GM12874 (cell line): ENCODE measurements around the gene NBAS.

Experiments
- TF ChIP-seq, protein P1 (sequence below): IDR thresholded peaks from 2 replicates; pipeline ENCODE4 v1.5.1; 2011; ENCODE audit warnings: low read depth, mild to moderate bottlenecking, control low read depth, low read length, moderate library complexity; ENCODE audit not compliant: insufficient read depth

The NBAS gene

DNA sequence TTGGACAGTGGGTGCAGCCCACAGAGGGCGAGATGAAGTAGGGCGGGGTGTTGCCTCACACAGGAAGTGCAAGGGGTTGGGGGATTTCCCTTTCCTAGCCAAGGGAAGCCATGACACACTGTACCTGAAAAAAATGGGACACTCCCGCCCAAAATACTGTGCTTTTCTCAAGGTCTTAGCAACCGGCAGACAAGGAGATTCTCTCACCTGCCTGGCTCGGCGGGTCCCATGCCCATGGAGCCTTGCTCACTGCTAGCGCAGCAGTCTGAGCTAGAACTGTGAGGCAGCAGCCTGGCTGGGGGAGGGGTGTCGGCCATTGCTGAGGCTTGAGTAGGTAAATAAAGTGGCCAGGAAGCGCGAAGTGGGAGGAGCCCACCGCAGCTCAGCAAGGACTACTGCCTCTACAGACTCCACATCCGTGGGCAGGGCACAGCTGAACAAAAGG is 244.7 kb downstream of the NBAS start:
- TF ChIP-seq, protein P1, sequence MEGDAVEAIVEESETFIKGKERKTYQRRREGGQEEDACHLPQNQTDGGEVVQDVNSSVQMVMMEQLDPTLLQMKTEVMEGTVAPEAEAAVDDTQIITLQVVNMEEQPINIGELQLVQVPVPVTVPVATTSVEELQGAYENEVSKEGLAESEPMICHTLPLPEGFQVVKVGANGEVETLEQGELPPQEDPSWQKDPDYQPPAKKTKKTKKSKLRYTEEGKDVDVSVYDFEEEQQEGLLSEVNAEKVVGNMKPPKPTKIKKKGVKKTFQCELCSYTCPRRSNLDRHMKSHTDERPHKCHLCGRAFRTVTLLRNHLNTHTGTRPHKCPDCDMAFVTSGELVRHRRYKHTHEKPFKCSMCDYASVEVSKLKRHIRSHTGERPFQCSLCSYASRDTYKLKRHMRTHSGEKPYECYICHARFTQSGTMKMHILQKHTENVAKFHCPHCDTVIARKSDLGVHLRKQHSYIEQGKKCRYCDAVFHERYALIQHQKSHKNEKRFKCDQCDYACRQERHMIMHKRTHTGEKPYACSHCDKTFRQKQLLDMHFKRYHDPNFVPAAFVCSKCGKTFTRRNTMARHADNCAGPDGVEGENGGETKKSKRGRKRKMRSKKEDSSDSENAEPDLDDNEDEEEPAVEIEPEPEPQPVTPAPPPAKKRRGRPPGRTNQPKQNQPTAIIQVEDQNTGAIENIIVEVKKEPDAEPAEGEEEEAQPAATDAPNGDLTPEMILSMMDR: no peak

DNA sequence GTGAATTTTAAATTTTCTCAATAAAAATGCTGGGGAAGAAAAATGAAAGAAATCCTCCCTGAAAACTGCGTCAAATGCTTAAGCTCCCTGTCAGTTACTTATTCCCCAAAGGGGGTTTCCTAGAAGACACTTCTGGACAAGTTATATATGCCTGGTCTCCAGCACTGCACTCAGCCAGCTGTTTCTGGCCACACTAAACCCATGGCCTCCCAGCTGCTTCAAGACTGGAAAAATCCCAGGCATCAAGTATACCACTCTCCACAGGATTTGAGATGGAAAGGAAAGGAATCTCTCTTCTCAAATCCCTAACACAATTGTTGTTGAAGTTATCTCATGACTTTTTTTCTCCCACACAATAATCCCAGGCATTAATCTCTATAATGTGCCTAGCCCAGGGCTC is 245.7 kb downstream of the NBAS start:
- TF ChIP-seq, protein P1: no peak

DNA sequence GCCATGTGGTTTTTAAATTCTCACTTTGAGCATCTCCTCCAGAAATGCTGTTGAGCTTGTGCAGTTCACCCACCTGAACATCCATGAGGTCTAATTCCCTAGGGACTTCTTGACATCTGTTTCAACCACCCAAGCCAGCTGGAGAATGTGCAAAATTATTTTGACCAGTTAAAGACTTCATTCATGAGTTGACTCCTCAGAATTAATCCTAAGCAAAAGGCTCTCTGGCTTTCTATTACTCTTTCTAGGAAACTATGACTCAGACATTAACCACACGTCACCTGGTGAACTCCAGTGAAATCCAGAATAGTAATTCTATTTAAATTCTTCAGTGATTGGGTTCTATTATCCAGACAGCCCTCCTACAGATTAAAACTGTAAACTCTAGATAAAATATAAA is 247.5 kb downstream of the NBAS start:
- TF ChIP-seq, protein P1: no peak

DNA sequence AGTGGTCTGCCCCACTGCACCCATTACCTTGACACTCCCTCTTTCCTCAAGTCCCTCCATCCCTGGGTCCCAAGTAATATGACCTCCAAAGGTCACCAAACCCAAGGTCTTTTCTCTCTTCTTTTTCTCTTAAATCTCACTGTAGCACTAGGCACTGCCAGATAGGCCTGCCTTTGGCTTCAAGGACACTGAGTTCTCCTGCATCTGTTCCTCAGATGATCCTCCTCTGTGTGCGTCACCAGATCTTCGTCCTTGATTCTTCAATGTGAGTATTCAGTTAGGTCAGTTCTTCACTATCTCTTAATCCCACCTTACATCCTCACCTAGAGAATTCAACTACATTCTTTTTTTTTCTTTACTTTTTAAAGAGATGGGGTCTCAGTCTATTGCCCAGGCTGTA is 249.2 kb downstream of the NBAS start:
- TF ChIP-seq, protein P1: no peak

DNA sequence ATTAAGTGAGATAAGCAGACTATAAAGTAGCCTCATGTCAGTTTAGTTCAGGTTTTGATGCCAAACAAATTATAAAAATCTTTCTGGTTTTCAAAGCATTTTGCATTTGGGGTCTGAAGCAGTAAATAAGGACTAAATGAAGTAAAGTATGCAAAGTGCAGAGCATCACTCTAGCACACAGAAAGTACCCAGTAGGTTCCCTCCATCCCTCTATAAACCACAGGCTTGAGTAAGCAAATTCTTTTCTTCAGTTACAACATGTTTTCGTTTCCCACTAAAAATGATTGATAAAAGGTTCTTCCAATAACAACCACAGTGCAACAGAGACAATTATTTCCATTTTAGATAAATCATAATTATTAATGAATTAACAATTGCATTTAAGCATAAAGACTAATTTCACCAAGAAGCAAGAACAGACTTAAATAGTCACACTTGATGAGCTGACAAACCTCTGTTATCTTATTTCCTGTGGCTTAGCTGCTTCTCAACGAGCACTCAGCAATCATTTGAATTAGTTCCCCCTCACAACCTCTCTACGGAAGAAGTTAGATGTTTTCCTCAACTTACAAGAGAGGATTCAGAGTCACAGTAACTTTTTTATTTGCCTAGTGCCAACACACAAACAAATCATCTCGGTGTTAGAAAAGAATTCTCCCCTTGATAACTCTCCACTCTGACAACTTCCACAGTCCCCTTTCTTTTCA is 249.8 kb downstream of the NBAS start:
- TF ChIP-seq, protein P1: no peak

DNA sequence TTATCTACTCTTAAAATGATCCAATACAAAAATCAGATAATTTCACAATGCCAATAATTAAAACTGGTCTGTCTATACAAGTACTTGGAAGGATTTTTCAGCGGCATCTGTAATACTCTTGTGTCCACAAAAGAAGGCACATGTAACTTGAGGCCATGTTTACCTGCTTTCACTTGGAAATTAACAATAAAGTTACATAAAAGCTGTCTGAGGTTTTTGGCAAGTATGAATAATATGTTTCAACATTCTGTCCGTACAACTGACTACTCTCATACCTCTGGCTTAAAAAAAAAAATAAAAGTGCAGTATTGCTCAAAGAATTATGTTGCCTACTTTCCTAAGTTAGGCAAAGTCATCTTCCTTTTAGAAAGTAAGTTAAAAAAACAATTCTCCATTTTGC is 253.6 kb downstream of the NBAS start:
- TF ChIP-seq, protein P1: no peak

DNA sequence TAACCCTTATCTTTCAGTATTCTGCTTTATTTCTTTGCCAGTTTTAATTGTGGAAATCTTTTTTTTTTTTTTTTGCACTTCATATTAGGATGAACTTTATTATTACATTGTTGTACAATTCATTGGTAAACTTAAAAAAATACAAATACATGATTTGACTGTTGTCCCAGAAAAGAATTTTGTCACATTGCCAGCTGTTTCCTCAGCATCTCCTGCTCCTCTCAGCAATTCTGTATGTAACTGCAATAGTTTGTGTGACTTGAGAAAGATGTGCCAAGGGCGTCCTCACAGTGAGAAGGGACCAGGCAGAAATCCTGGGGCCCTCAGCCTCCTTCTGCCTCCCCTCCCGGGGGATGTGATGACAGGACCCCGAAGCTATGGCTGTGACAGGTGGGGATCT is 254.4 kb downstream of the NBAS start:
- TF ChIP-seq, protein P1: no peak
